ENCODE measurements around the gene COL13A1.

- no peak for TF ChIP-seq CTCF (IDR thresholded peaks at IDR 0.05)
- TF ChIP-seq EP300 (IDR thresholded peaks at IDR 0.05), result no peak
These were observed 3.1 kb downstream of the COL13A1 start for GRCh38 chr10:69804775-69805174.
